Measurements from ENCODE around the gene LPAR5. TPM values are rescaled to one million over a fixed set of nuclear protein-coding genes. Genes with fewer than 3 reads are reported as not detected.

The LPAR5 gene
- 1 to 10 TPM in 1 of 3 donors, under 1 TPM in 2; 0.11 to 1.0 (median 0.35) TPM for polyA plus RNA-seq

GRCh38 chr12:6635856-6636531 is at the start of gene LPAR5:
LPAR5 (minus strand) TSS chr12:6635959; CDS start chr12:6621248, 14,711 bp downstream.
- H3K27ac ChIP-seq (ENCODE audit: low read depth, low read length): no peak within 1 kb of the TSS
- WGBS, 3 donors: 42 to 55% (median 45%) methylated on average over 18 of the region's 18 CpGs

- no peak overlapping the region for H3K27ac ChIP-seq (ENCODE audit: low read depth, low read length)
- WGBS, 3 donors: 58 to 61% (median 61%) methylated on average over 6 of the region's 6 CpGs
These were observed 48.9 kb upstream of the LPAR5 start for GRCh38 chr12:6684609-6685008.

GRCh38 chr12:6676962-6677361 is 41.2 kb upstream of the LPAR5 start:
- no peak overlapping the region for H3K27ac ChIP-seq (ENCODE audit: low read depth, low read length)
- 90 to 96% (median 96%) methylated on average over 5 of the region's 5 CpGs for WGBS, 3 donors

- WGBS, 3 donors: 86 to 94% (median 93%) methylated on average over 17 to 18 of the region's 18 CpGs
These were observed 36.4 kb upstream of the LPAR5 start for GRCh38 chr12:6672143-6672542.

GRCh38 chr12:6667559-6668210 is 31.9 kb upstream of the LPAR5 start:
- WGBS, 3 donors: 62 to 80% (median 70%) methylated on average over 8 of the region's 8 CpGs
- H3K27ac ChIP-seq (ENCODE audit: low read depth, low read length): no peak overlapping the region

More at GRCh38 chr12:6672143-6672542, 36.4 kb upstream of the LPAR5 start:
- H3K27ac ChIP-seq (ENCODE audit: low read depth, low read length): no peak overlapping the region

GRCh38 chr12:6666211-6666610 is 30.5 kb upstream of the LPAR5 start:
- WGBS, 3 donors: 96 to 100% (median 98%) methylated on average over 2 of the region's 2 CpGs

GRCh38 chr12:6664902-6665301 is 29.1 kb upstream of the LPAR5 start:
- 61 to 82% (median 76%) methylated on average over 2 of the region's 2 CpGs for WGBS, 3 donors

More at GRCh38 chr12:6666211-6666610, 30.5 kb upstream of the LPAR5 start:
- no peak overlapping the region for H3K27ac ChIP-seq (ENCODE audit: low read depth, low read length)

GRCh38 chr12:6662906-6663742 is 27.4 kb upstream of the LPAR5 start, which contains the start of gene ING4:
ING4 (minus strand) TSS chr12:6663119; CDS start chr12:6663101, 18 bp downstream.
- WGBS, 3 donors: 2% methylated on average over 34 to 37 of the region's 37 CpGs
- H3K27ac ChIP-seq (ENCODE audit: low read depth, low read length): no peak within 1 kb of the TSS

More at GRCh38 chr12:6664902-6665301, 29.1 kb upstream of the LPAR5 start:
- H3K27ac ChIP-seq (ENCODE audit: low read depth, low read length): no peak overlapping the region

- H3K27ac ChIP-seq (ENCODE audit: low read depth, low read length): no peak overlapping the region
- WGBS, 3 donors: 0 to 1% (median 1%) methylated on average over 10 of the region's 10 CpGs
These were observed 26.8 kb upstream of the LPAR5 start for GRCh38 chr12:6662602-6662905.

GRCh38 chr12:6653987-6654386 is 18.2 kb upstream of the LPAR5 start:
- 92% methylated on average over 5 of the region's 5 CpGs for WGBS, 3 donors
- H3K27ac ChIP-seq (ENCODE audit: low read depth, low read length): no peak overlapping the region

- WGBS, 3 donors: 93 to 100% (median 95%) methylated on average over 1 of the region's 1 CpG
- no peak overlapping the region for H3K27ac ChIP-seq (ENCODE audit: low read depth, low read length)
These were observed 17.6 kb upstream of the LPAR5 start for GRCh38 chr12:6653342-6653741.

- no peak overlapping the region for H3K27ac ChIP-seq (ENCODE audit: low read depth, low read length)
- WGBS, 3 donors: 84 to 89% (median 89%) methylated on average over 11 to 12 of the region's 12 CpGs
These were observed 16.6 kb upstream of the LPAR5 start for GRCh38 chr12:6652391-6652790.

- 81 to 95% (median 87%) methylated on average over 8 of the region's 8 CpGs for WGBS, 3 donors
- no peak overlapping the region for H3K27ac ChIP-seq (ENCODE audit: low read depth, low read length)
These were observed 15.1 kb upstream of the LPAR5 start for GRCh38 chr12:6650832-6651231.

- no peak within 1 kb of the TSS for H3K27ac ChIP-seq (ENCODE audit: low read depth, low read length)
- WGBS, 3 donors: 2 to 4% (median 3%) methylated on average over 38 of the region's 38 CpGs
These were observed 11.4 kb upstream of the LPAR5 start, which contains the start of gene ACRBP for GRCh38 chr12:6647083-6647604. ACRBP (minus strand) TSS chr12:6647432; CDS start chr12:6647366, 66 bp downstream.

GRCh38 chr12:6646276-6647082 is 10.7 kb upstream of the LPAR5 start:
- 52 to 67% (median 65%) methylated on average over 28 of the region's 28 CpGs for WGBS, 3 donors
- H3K27ac ChIP-seq (ENCODE audit: low read depth, low read length): no peak overlapping the region

- no peak overlapping the region for H3K27ac ChIP-seq (ENCODE audit: low read depth, low read length)
- 34 to 43% (median 39%) methylated on average over 5 of the region's 5 CpGs for WGBS, 3 donors
These were observed 9.1 kb upstream of the LPAR5 start for GRCh38 chr12:6644903-6645302.

- no peak overlapping the region for H3K27ac ChIP-seq (ENCODE audit: low read depth, low read length)
- 32 to 80% (median 41%) methylated on average over 6 of the region's 6 CpGs for WGBS, 3 donors
These were observed 8.5 kb upstream of the LPAR5 start for GRCh38 chr12:6644257-6644596.
